ENCODE results near the gene VMO1.

DNA sequence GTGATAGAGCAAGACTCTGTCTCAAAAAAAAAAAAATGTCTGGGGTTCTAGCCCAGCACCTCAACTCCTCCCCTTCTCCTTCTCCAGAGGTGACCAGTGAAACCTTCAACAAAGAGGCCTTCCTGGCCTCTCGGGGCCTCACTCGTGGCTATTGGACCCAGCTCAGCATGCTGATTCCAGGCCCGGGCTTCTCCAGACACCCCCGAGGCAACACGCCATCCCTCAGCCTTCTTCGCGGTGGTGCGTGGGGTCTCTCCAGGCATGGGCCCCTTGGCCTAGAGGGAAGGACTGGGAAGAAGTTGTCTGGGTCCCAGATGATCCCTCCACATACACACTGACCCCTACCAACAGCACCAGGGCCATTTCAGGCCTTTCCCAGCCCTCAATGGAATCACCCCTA, 42.9 kb downstream of the VMO1 start:
- TF ChIP-seq CTCF (IDR thresholded peaks at IDR 0.05; ENCODE audit: low read depth, low read length, poor library complexity, severe bottlenecking) (no peak), EZH2phosphoT487 (IDR thresholded peaks at IDR 0.05; ENCODE audit: borderline replicate concordance, low read length) (no peak)
